ENCODE results near the gene RSRP1.

Gene RSRP1

DNA sequence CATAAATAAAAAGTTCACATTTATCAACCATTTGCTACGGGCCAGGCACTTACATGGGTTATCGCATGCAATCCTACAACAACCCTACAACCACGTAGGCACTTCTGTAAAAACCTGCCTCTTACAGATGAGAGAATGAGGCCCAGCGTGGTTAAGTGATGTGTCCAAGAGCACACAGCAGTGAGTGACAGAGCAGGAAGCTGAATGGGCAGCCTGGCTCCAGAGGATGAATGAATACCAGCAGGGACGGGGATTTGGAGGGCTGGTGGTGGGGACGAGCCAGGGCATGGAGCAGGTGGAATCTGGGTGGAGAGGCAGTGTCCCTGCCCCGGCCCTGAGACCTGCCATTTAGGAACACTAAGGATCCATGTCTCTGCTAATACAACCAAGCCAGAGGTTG, 50.4 kb downstream of the RSRP1 start:
- no peak for ATAC-seq

DNA sequence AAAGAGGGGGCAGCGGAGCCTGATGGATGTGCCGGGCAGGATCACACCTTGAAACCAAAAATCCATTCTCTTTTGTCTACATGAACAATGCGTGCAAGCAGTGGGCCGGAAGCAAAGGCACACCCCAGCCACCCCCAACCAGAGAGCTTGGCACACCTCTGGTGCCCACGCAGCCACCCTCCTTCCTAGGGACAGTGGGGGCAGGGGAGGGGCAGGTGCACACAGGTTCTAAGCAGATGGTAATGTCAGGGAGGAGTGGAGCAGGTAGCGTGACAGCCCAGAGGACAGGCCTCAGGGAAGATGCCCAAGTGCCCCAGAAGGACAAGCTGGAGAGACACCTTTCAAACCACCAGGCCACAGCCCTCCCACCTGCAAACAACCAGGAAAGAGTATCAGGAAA, 51.4 kb downstream of the RSRP1 start:
- peaks cover 3% of the 10 kb centered on the region for H3K27me3 Mint-ChIP-seq
- no peak for DNase-seq
- ATAC-seq: no peak
- peaks cover 16% of the 10 kb centered on the region for H3K4me1 Mint-ChIP-seq
- no peak overlapping the region for H3K27ac Mint-ChIP-seq
- H3K36me3 Mint-ChIP-seq (ENCODE audit: low read depth): peaks cover 2% of the 10 kb centered on the region
- no peaks in the 10 kb centered on the region for H3K9me3 Mint-ChIP-seq
- H3K4me3 Mint-ChIP-seq: no peak overlapping the region

More for the DNA sequence above, 50.4 kb downstream of the RSRP1 start:
- Mint-ChIP-seq H3K9me3 (no peaks in the 10 kb centered on the region), H3K27me3 (peaks cover 3% of the 10 kb centered on the region), H3K4me1 (peaks cover 16% of the 10 kb centered on the region), H3K36me3 (ENCODE audit: low read depth) (peaks cover 2% of the 10 kb centered on the region), H3K4me3 (no peak overlapping the region), H3K27ac (no peak overlapping the region)
- no peak for DNase-seq

DNA sequence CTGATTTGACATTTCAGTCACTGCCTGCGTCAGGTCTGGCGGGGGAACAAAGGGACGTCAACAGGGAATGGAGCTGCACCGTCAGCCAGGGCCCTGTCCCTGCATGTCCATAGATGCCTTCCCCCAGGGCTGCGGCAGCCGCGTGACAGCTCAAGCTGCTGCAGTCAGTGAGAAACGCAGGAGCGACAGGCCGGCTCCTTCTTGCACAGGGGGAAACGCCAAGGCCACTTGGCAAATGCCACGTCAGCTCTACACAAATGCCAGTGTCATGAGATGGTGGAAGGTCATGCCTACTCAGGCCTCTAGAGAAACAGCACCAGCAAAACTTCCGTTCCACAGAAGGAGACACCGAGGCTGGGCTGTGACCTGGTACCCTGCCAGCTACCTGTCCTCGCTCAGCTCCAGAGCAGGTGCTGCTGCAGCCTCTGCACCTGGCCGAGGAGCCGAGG, 52.7 kb downstream of the RSRP1 start:
- no peak overlapping the region for H3K27ac Mint-ChIP-seq
- peaks cover 3% of the 10 kb centered on the region for H3K27me3 Mint-ChIP-seq

DNA sequence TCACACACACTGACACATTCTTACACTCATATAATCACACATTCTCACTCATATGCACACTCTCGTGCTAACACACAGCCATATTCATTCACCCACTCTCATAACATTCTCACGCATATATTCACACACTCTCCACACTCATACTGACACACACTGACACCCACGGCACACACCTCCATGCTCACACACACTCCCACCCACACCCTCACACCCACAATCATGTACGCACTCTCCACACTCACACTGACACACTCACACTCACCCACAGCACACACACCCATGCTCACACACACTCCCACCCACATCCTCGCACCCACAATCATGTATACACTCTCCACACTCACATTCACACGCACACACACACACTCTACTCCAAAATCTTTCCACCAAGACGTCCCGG, 53.2 kb downstream of the RSRP1 start:
- H3K36me3 Mint-ChIP-seq (ENCODE audit: low read depth): peaks cover 2% of the 10 kb centered on the region
- ATAC-seq (no peak), DNase-seq (no peak)
- peaks cover 16% of the 10 kb centered on the region for H3K4me1 Mint-ChIP-seq
- no peak overlapping the region for H3K4me3 Mint-ChIP-seq
- peaks cover 3% of the 10 kb centered on the region for H3K27me3 Mint-ChIP-seq
- no peaks in the 10 kb centered on the region for H3K9me3 Mint-ChIP-seq
- no peak overlapping the region for H3K27ac Mint-ChIP-seq

More for the DNA sequence above, 52.7 kb downstream of the RSRP1 start:
- Mint-ChIP-seq H3K4me3 (no peak overlapping the region), H3K9me3 (no peaks in the 10 kb centered on the region), H3K36me3 (ENCODE audit: low read depth) (peaks cover 2% of the 10 kb centered on the region), H3K4me1 (peaks cover 16% of the 10 kb centered on the region)
- no peak for DNase-seq
- no peak for ATAC-seq

DNA sequence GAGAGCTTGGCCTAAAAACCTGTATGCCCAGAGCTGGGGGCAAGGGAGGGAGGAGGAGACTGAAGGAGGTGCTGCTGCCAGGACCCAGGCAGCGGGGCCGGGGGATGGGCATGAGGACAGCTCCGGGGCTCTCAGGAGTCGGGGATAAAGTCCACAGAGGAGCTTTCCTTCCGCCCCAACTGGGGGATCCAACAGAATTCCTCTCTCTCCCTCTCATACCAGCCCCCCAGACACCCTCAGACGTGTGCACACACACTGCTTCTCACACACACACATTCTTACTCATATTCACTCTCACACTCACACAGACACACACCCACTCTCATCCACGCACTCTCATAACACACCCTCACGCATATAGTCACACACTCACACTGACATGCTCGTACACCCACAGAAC, 54.0 kb downstream of the RSRP1 start:
- no peak overlapping the region for H3K27ac Mint-ChIP-seq
- no peak overlapping the region for H3K4me3 Mint-ChIP-seq

More for the DNA sequence above, 54.0 kb downstream of the RSRP1 start:
- peaks cover 2% of the 10 kb centered on the region for H3K36me3 Mint-ChIP-seq (ENCODE audit: low read depth)
- H3K27me3 Mint-ChIP-seq: peaks cover 3% of the 10 kb centered on the region
- DNase-seq (no peak), ATAC-seq (no peak)
- peaks cover 11% of the 10 kb centered on the region for H3K4me1 Mint-ChIP-seq
- no peaks in the 10 kb centered on the region for H3K9me3 Mint-ChIP-seq
